Raji (cell line): Measurements from ENCODE around the gene MYO18B.

Source experiments
- POLR2A ChIP-seq: IDR thresholded peaks from 2 replicates; pipeline ENCODE4 v1.6.1; 2011; ENCODE audit warnings: low read depth, low read length, control low read depth; ENCODE audit not compliant: insufficient read depth

The MYO18B gene

DNA sequence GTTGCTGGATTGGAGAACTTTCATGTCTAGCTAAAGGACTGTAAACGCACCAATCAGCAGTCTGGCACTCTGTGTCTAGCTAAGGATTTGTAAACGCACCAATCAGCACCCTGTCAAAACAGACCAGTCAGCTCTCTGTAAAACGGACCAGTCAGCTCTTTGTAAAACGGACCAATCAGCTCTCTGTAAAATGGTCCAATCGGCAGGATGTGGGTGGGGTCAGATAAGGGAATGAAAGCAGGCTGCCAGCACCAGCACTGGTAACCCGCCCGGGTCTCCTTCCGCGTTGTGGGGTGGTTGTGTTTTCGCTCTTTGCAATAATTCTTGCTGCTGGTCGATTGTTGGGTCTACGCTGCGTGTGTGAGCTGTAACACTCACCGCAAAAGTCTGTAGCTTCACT, 11.3 kb downstream of the MYO18B start:
- no peak for TF ChIP-seq POLR2A

DNA sequence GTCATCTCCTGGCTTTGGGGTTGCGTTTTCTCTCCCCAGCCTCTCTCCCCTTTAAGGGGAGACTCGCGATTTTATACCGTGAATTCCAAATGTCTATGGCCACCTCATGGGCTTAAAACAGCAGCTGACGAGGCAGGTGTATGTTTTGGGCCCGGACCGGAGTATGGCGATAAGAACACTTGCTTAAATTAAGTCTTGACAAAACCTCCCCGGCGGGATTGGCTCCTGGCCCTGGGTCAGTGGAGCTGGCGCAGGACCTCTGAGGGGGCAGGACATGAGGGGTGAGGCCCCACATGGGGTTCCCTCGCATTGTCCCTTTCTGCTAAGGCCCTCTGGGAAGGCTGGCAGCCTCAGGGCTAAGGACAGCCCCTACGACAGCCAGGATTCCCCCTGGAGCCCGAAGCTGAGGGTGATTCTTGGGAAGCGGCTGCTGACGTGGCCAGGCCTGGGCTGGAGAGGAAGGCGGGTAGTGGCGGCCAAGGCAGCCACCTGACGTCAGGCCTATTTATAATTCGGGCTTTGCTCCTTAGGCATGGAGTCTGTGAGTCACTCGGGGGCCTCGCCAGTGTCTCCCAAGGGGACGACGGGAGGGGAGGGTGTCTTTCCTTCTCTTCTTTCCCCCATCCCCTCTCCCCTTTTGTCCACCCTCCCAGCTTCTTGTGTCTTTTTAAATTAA, 12.7 kb downstream of the MYO18B start:
- TF ChIP-seq POLR2A = no peak

DNA sequence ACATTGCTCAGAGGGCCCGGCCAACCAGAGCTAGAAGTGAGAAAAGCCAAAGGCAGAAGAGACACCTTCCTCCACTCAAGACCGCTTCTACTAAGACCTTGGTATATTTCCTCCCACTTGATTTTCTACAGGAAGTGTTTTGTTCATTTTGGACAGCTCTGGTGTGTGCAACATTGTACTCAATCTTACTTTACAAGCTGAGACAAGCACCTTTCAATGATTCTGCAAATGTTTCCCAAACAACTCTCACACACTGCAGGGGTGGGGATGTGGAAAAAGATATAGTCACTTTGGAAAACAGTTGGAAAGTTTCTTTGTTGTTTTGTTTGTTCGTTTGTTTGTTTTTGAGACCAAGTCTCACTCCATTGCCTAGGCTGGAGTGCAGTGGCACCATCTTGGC, 15.7 kb downstream of the MYO18B start:
- TF ChIP-seq POLR2A = no peak

DNA sequence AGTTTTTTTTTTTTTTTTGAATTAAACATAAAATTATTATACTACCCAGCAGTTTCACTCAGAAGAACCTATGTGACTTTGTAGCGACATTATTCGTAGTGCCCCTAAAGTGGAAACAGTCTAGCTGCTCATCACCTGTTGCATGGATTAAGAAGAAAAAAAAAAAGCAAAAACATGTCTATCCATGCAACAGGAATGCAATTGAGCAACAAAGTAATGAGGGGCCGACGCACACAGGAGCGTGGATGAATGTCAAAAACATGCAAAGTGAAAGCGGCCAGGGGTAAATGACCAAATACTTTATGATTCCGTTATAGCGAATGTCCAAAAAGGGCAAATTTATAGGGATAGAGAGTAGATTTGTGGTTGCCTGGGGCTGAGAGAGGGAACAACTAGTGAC, 16.3 kb downstream of the MYO18B start:
- TF ChIP-seq POLR2A = no peak

DNA sequence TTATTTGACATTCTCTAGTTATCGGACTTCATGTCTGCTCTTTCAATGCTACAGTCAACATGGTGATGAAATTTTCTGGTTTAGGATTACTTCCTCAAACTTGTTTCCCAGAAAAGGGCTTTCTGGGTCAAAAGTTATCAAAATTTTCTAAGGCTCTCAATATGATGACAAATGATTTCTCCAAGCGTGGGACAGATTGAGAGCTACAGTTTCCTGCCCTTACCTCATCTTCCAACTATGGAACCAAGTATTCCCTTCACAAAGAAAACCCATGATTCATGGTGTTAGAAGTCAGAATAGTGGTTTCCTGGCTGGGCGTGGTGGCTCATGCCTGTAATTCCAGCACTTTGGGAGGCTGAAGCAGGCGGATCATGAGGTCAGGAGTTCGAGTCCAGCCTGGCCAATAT, 17.8 kb downstream of the MYO18B start:
- no peak for TF ChIP-seq POLR2A

DNA sequence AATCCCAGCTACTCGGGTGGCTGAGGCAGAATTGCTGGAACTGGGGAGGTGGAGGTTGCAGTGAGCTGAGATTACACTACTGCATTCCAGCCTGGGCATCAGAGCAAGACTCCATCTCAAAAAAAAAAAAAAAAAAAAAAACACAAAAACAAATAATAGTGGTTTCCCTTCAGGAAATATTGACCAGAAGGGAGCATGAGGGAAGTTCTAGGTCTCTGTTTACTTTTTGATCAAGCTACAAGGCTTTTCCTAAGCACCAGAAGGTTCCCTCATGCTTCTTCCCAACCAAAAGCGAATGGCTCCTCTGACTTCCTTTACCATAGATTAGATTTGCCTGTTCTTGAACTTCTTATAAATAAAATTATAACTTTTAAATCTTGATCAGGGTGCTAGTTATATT, 18.3 kb downstream of the MYO18B start:
- TF ChIP-seq POLR2A = no peak

DNA sequence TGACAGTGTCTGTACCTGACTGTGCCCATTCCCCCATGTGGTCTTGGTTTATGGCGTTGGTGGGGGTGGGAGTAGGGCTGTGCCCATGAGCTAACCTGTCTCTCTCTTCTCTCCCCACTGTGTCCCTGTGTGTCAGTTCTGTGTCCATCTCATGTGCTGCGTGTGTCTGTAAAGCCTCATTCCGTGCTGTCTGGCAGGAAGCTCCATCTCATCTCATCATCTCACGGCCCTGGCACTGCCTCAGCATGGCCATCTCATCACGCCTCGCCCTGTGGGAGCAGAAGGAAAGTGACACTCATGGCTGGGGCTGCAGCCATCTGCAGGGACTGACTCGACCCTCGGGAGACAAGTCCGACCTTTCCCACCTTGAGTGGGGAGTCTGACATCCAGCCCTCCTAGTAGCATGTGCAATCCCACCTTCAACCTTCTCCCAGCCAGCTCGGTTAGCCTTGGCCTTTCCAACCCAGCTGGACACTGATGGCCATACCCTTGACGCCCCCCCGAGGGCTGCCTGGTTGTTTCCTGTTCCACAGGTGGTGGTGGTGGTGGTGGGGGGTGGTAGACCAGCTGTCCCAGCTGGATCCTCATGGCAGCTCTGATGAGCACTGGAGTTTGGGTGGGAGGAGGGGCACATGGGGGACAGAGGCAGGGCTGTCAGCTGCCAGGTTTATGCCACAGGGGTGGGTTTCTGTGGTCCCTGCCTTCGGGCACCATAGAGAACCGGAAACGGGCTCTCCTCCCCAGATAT, 19.0 kb downstream of the MYO18B start:
- TF ChIP-seq POLR2A = no peak

DNA sequence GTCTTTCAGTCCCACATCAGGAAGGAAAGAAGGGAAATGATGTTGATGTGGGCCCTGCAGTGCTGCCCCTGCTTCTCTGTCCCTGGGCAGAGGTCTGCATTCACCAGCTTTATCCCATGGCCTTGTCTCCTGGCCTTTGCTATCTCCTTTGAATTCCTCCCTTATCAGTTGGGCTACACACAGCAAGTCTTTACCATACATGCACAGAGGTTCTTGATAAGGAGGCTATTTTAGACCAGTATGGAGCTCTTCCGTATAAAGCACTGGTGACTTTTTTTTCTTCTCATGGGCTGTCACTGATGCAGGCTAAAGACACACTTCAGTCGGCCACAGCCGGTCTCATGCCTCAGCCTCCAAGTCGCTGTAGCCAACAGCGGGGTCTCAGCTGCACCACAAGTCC, 20.2 kb downstream of the MYO18B start:
- TF ChIP-seq POLR2A = no peak

DNA sequence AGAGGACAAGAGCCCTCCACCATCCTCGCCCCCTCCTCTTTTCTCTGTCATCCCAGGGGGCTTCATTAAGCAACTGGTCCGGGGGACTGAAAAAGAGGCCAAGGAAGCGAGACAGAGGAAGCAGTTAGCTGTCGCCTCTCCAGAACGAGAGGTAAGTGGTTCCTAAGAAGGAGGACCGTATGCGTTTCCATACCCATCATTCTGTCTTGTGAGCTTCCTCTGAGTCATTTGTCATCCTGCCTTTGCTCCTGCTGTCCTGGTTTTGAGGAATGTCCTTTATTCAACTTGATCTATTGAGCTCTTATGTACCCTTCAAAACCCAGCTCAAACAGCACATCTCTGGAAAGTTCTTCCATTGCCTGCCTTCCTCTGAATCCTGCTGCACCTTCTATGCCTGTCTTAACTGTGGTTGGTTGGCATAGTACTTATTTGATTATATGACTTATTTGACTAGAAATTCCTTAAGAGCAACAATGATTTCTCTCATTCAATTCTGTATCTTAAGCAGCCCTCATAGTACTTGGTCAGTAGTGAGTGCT, 21.3 kb downstream of the MYO18B start:
- TF ChIP-seq POLR2A = no peak

DNA sequence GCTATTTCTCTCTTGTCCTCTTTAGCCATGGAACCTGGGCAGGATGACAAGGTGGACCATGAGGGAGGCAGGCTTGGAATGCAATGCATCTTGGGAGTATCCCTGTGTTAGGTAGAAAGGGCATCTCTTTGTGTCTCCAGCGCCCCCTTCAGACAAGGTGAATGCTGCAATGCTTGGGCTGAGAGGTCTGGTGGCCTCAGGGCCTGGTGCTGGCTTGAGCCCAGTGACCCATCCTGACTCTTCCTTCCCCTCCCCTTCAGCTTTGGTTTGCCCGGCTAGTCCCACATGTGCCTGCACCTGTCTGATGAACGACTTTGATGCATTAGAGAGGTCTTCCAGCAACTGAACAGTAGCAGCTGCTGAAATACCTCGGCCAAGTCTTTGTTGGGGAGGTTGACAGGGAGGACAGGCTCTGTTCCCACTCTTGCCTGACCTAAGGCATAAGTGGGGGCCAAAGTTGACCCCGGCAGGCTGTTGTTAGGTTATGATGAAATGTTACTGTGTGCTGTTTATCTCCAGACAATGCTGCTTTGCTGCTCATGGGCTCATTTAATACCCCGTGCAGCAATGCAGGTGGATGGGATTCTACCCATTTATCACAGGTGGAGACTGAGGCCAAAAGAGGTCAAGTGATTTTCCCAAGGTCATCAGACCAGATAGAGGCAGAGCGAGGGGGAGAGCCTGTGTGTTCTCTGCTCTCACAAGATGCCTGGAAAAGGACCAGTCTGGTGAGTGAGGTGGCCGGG, 22.5 kb downstream of the MYO18B start:
- no peak for TF ChIP-seq POLR2A

DNA sequence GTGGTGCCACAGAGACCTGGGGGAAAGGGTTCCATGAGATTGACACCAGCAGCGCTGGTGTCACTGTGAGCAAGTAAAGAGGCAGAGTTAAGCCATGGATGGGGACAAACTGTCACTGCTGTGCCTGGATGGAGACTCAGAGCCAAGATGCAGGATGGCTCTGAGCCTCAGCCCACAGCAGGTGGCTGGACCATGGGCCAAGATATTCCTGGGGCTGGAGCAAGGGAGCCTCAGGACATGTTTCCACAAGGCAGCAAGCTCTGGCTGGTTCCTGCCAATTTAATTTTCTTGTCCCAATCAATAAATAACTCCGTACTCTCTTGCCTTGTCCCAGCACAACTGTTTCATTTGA, 23.0 kb downstream of the MYO18B start:
- TF ChIP-seq POLR2A = no peak

DNA sequence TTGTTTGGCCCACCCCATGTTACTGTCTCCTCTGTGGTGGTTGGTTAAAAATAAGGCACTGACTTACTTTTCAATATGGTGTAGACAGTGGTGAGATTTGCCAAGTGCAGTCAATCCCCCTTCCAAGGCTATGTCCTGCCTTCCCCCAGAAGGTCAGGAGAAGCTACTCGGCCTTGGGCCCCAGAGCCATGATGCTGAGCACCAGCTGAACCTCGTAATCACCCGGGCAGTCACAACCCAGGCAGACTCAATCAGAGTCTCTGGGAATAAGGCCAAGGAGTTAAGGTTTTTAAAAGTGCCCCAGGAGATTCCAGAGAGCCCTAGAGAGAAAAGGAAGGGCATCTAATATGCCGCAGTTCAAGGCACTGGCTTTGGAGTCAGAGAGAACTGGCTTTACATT, 23.8 kb downstream of the MYO18B start:
- TF ChIP-seq POLR2A = no peak

DNA sequence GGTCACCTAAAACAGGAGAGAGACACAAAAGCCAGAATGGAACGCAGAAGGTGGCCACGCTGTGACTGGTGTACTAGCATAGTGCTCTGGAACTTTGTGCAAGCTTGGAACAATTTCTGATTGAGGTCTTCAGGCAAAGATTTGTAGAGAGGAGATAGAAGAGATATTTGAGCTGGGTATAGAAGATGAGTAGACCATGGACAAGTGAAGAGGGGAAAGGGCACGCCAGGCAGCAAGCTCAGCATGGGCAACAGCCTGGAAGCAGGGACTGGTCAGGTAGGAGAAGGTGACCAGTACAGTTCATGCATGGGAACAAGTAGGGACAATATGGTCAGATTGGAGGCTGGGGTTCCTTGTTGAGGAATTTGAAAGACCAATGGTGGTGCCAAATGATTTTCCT, 24.4 kb downstream of the MYO18B start:
- no peak for TF ChIP-seq POLR2A

DNA sequence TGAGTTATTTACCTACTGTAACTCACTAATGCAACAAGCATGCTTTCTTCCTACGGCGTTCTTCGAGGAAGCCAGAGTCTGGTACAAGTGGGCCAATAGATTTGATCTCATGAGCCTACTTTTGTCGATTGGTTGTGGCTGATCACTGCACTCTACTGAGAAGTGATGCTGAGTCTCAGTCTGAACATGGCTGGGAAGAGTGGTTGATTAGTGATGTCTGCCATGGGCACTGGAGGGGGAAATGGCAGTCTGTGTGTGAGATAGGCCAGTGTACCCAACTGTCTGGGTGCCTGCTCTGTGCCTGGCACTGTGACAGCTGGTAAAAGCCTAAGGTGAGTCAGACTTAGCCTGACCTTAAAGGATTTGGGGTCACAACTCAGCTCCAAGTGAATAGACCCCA, 28.3 kb downstream of the MYO18B start:
- TF ChIP-seq POLR2A = no peak

DNA sequence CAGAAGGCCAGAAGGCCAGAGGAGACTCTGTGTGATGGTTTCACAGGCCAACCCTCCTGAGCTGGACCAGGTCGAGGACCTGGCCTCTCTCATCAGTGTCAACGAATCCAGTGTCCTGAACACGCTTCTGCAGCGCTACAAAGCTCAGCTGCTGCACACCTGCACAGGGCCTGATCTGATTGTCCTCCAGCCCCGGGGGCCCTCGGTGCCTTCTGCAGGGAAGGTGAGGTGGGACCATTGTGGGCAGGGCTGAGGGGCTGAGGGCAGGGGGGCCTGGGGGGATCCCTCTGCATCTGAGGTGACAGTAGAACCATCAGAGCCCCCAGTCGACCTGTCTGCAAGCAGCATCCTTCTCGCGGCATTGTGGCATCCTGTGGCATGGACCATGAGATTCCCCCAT, 30.3 kb downstream of the MYO18B start:
- TF ChIP-seq POLR2A = no peak

DNA sequence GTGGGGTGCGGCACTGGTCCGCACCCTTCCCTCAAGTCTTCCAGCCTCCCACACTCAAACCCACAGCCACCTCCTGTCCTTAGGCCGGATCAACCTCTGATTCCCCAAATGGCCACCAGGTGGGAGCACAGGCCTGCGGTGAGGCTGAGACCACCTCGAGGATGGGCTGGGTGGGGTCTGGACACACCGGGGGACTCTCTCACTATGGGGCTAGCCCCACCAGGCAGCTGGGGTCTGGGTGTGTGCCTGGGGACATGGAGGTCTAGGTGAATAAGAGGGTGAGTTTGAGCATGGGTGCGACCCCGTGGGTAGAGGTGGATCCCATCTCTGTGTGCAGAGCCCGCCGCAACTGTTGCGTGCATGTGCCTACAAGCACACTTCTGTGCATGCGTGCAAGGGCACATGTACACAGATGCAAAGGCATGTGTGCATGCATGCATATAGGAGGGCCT, 32.6 kb downstream of the MYO18B start:
- no peak for TF ChIP-seq POLR2A
